IMR-90 (cell line): ENCODE results near the gene FSTL1. TPM values are rescaled to one million over a fixed set of nuclear protein-coding genes. Genes with fewer than 3 reads are reported as not detected.

Experiments used
- ATAC-seq: fragments of 200-7000 bp; cut with Tn5 transposase; 2 replicates; pipeline ENCODE4 v1.9.1; 2020; ENCODE audit warnings: low read depth, mild to moderate bottlenecking, moderate library complexity
- BruUV-seq: library from RNA; stranded (reverse); fragments of 400-500 nt; replicated peaks from 2 replicates; lab custom pipeline; 2021; lab: Mats Ljungman, UMichigan
- CTCF ChIA-PET: fragments of 300-600 bp; formaldehyde crosslinking; extraction: SDS; loops from one replicate; lab custom pipeline; 2021; ENCODE audit warnings: antibody characterized with exemption; lab: Yijun Ruan, JAX
- POLR2A ChIA-PET: fragments of 300-600 bp; sonication (Branson Sonifier 250); formaldehyde crosslinking; loops from one replicate; lab custom pipeline; 2022; ENCODE audit warnings: antibody characterized with exemption; ENCODE audit not compliant: unreplicated experiment; lab: Charles Lee
- DNase-seq: peaks from one replicate; pipeline ENCODE4 v3.0.0; 2013
- H2AFZ ChIP-seq: replicated peaks from 2 replicates; pipeline ENCODE3; 2013; ENCODE audit warnings: low read length, mild to moderate bottlenecking; ENCODE audit not compliant: poor library complexity
- H2AK5ac ChIP-seq: 2 replicates; pipeline ENCODE4 v1.6.1; 2013; ENCODE audit warnings: low read depth, low read length, inconsistent platforms
- H2AK9ac ChIP-seq: replicated peaks from 2 replicates; pipeline ENCODE3; 2013; ENCODE audit warnings: mild to moderate bottlenecking, low read depth, low read length, moderate library complexity; ENCODE audit not compliant: poor library complexity
- H2BK120ac ChIP-seq: 2 replicates; pipeline ENCODE4 v1.6.1; 2013; ENCODE audit warnings: low read depth, low read length, inconsistent platforms
- H2BK15ac ChIP-seq: 3 replicates; pipeline ENCODE4 v1.6.1; 2013; ENCODE audit warnings: low read depth, low read length, inconsistent platforms
- H2BK20ac ChIP-seq: 2 replicates; pipeline ENCODE4 v1.6.1; 2013; ENCODE audit warnings: low read depth, mild to moderate bottlenecking, inconsistent platforms, low read length, moderate library complexity
- H2BK5ac ChIP-seq: 2 replicates; pipeline ENCODE4 v1.6.1; 2013; ENCODE audit warnings: mild to moderate bottlenecking, low read depth, low read length, inconsistent platforms; ENCODE audit not compliant: poor library complexity, severe bottlenecking
- H3K14ac ChIP-seq: replicated peaks from 2 replicates; pipeline ENCODE4 v1.6.1; 2013; ENCODE audit warnings: low read depth, low read length, inconsistent platforms
- H3K18ac ChIP-seq: 2 replicates; pipeline ENCODE4 v1.6.1; 2013; ENCODE audit warnings: low read depth, low read length, control low read depth
- H3K23ac ChIP-seq: 2 replicates; pipeline ENCODE4 v1.6.1; 2013; ENCODE audit warnings: low read depth, low read length, inconsistent platforms
- H3K27ac ChIP-seq: 2 replicates; pipeline ENCODE4 v1.5.1; 2013; ENCODE audit warnings: mild to moderate bottlenecking, control low read depth, low read length; ENCODE audit not compliant: insufficient read depth
- H3K27me3 ChIP-seq: 2 replicates; pipeline ENCODE4 v1.6.1; 2013; ENCODE audit warnings: low read length; ENCODE audit not compliant: control insufficient read depth, insufficient read depth
- H3K36me3 ChIP-seq: 2 replicates; pipeline ENCODE4 v1.6.1; 2013; ENCODE audit warnings: low read length, mixed read lengths; ENCODE audit not compliant: control insufficient read depth, insufficient read depth
- H3K4ac ChIP-seq: 2 replicates; pipeline ENCODE4 v1.6.1; 2013; ENCODE audit warnings: low read depth, low read length, inconsistent platforms
- H3K4me1 ChIP-seq: 2 replicates; pipeline ENCODE4 v1.6.1; 2013; ENCODE audit warnings: low read length, mixed read lengths; ENCODE audit not compliant: control insufficient read depth, insufficient read depth
- H3K4me2 ChIP-seq: 2 replicates; pipeline ENCODE4 v1.6.1; 2013; ENCODE audit warnings: low read depth, mild to moderate bottlenecking, control low read depth, low read length, moderate library complexity
- H3K4me3 ChIP-seq: 2 replicates; pipeline ENCODE4 v1.5.1; 2013; ENCODE audit warnings: low read depth, mild to moderate bottlenecking, control low read depth, low read length, moderate library complexity; ENCODE audit not compliant: insufficient read depth
- H3K56ac ChIP-seq: 2 replicates; pipeline ENCODE4 v1.6.1; 2013; ENCODE audit warnings: low read length, inconsistent platforms; ENCODE audit not compliant: insufficient read depth; ENCODE audit errors: extremely low read depth
- H3K79me1 ChIP-seq, 2 experiments: 2 replicates each; pipeline ENCODE4 v1.6.1; 2013; ENCODE audit warnings: low read length in 2 of 2, inconsistent platforms in 1 of 2, low read depth in 1 of 2
- H3K9ac ChIP-seq: 2 replicates; pipeline ENCODE4 v1.6.1; 2013; ENCODE audit warnings: low read depth, low read length, control low read depth
- H3K9me1 ChIP-seq: 2 replicates; pipeline ENCODE4 v1.6.1; 2013; ENCODE audit warnings: low read length, inconsistent platforms; ENCODE audit not compliant: insufficient read depth
- H3K9me3 ChIP-seq: 2 replicates; pipeline ENCODE4 v1.6.1; 2013; ENCODE audit warnings: low read length; ENCODE audit not compliant: control insufficient read depth, insufficient read depth
- H4K20me1 ChIP-seq: 2 replicates; pipeline ENCODE4 v1.6.1; 2013; ENCODE audit warnings: low read length, inconsistent platforms; ENCODE audit not compliant: insufficient read depth
- H4K5ac ChIP-seq: 2 replicates; pipeline ENCODE4 v1.6.1; 2013; ENCODE audit warnings: mild to moderate bottlenecking, low read depth, low read length, control low read depth
- H4K8ac ChIP-seq, 2 experiments: 2 replicates each; pipeline ENCODE4 v1.6.1; 2013; ENCODE audit warnings: low read depth in 2 of 2, low read length in 2 of 2, control low read depth in 1 of 2, inconsistent platforms in 1 of 2
- H4K91ac ChIP-seq: 2 replicates; pipeline ENCODE4 v1.6.1; 2013; ENCODE audit warnings: low read depth, low read length, inconsistent platforms; ENCODE audit not compliant: insufficient read depth
- CHD1 ChIP-seq: IDR thresholded peaks from 2 replicates; pipeline ENCODE4 v1.6.1; 2012; ENCODE audit warnings: low read depth, low read length, improper control_type of control experiment
- FOS ChIP-seq: fragments of 150-350 bp; IDR thresholded peaks from 2 replicates; pipeline ENCODE4 v1.6.1; 2016; ENCODE audit warnings: low read depth, low read length
- POLR2A ChIP-seq: IDR thresholded peaks from 2 replicates; pipeline ENCODE4 v1.6.1; 2012; ENCODE audit warnings: mild to moderate bottlenecking, low read depth, low read length
- WGBS, 2 experiments: methylation state at CpG; one replicate each; pipeline versions ENCODE4 v1.1.5 to v1.1.7; 2013; ENCODE audit warnings: missing lambda C conversion rate in 2 of 2; ENCODE audit not compliant: insufficient read length in 1 of 2; ENCODE audit errors: extremely low coverage in 2 of 2; 5-methylcytosine and 5-hydroxymethylcytosine counted together
- dilution Hi-C: fragments of 300-500 bp; cut with HindIII; formaldehyde crosslinking; loops from one replicate; pipeline ENCODE4 v1.14.3; 2018; ENCODE audit warnings: low sequenced_read_pairs; ENCODE audit not compliant: unreplicated experiment
- in situ Hi-C: fragments of 300-500 bp; cut with MboI; formaldehyde crosslinking; loops from 3 replicates; pipeline ENCODE4 v1.14.3; 2019; ENCODE audit warnings: low sequenced_read_pairs, inconsistent platforms, mixed read lengths
- intact Hi-C: fragments of 100-400 bp; cut with micrococcal nuclease; formaldehyde crosslinking; loops from 2 replicates; pipeline ENCODE4 v1.10.0; 2022
- polyA plus RNA-seq, 3 experiments: library from polyadenylated mRNA; depleted of rRNA; stranded (reverse); fragments of >200 nt; gene quantifications; 2 replicates each; pipeline ENCODE4 v1.2.3, GENCODE V29; 2012; ENCODE audit warnings: low replicate concordance in 1 of 3
- total RNA-seq: library from RNA; depleted of rRNA; stranded (reverse); fragments of >200 nt; gene quantifications from 2 replicates; pipeline ENCODE4 v1.2.3, GENCODE V29; 2012

The FSTL1 gene
- total and polyA plus RNA-seq, 2 of the 4 experiments (the other 2 are of a cell fraction): 864 to 1,642 TPM

GRCh38 chr3:120352017-120352416, 98.8 kb downstream of the FSTL1 start:
- H2BK120ac ChIP-seq: no peak overlapping the region
- no peak overlapping the region for H4K91ac ChIP-seq
- peaks cover 5% of the 10 kb centered on the region for H3K4me1 ChIP-seq
- H2BK15ac ChIP-seq: no peak overlapping the region
- no peak overlapping the region for H2AK9ac ChIP-seq
- H2AK5ac ChIP-seq: no peak overlapping the region
- no peak overlapping the region for H2BK5ac ChIP-seq
- no peak overlapping the region for H3K9ac ChIP-seq
- no peaks in the 10 kb centered on the region for H3K36me3 ChIP-seq
- ChIA-PET CTCF (no interaction called here), POLR2A (no interaction called here)
- H4K20me1 ChIP-seq: peaks cover 10% of the 10 kb centered on the region; the same call in 1 of the 2 replicates
- H3K9me1 ChIP-seq: peaks cover 2% of the 10 kb centered on the region; the same call in 1 of the 2 replicates
- in situ Hi-C loops (no loop called here), dilution Hi-C loops (no loop called here), intact Hi-C loops (no loop called here)
- no peak overlapping the region for H3K18ac ChIP-seq
- no peak for TF ChIP-seq POLR2A
- TF ChIP-seq FOS: no peak
- no peak for TF ChIP-seq CHD1
- no peak overlapping the region for H2AFZ ChIP-seq
- H3K79me1 ChIP-seq: peaks cover 5 to 19% of the 10 kb centered on the region in 2 experiments; a peak in 3 of 4 replicates
- no peaks in the 10 kb centered on the region for H3K9me3 ChIP-seq
- H4K8ac ChIP-seq: no peak overlapping the region
- H3K23ac ChIP-seq: no peak overlapping the region
- H3K4me2 ChIP-seq: no peak overlapping the region
- no peak overlapping the region for H3K27ac ChIP-seq
- ATAC-seq: no peak
- WGBS, 2 experiments: 83% methylated on average over 1 of the region's 4 CpGs; no CpG with 5 or more reads in 1 of the 2 experiments
- H3K27me3 ChIP-seq: peaks cover 15% of the 10 kb centered on the region
- no peak overlapping the region for H2BK20ac ChIP-seq
- BruUV-seq: no TSS peak
- H3K14ac ChIP-seq: no peak overlapping the region
- no peak overlapping the region for H3K56ac ChIP-seq
- H3K4ac ChIP-seq: no peak overlapping the region
- no peak for DNase-seq
- H3K4me3 ChIP-seq: no peak overlapping the region
- H4K5ac ChIP-seq: no peak overlapping the region
